Caco-2 (cell line): ENCODE results near the gene SH3TC2. TPM values are rescaled to one million over a fixed set of nuclear protein-coding genes. Genes with fewer than 3 reads are reported as not detected.

Source experiments
- BruUV-seq: library from RNA; stranded (reverse); fragments of 400-500 nt; replicated peaks from 2 replicates; lab custom pipeline; 2021; lab: Mats Ljungman, UMichigan
- CTCF ChIA-PET: fragments of 300-600 bp; sonication (Branson Sonifier 250); formaldehyde crosslinking; loops from one replicate; lab custom pipeline; 2022; ENCODE audit warnings: antibody characterized with exemption; lab: Charles Lee
- POLR2A ChIA-PET: fragments of 300-600 bp; sonication (Branson Sonifier 250); formaldehyde crosslinking; loops from one replicate; lab custom pipeline; 2022; ENCODE audit warnings: antibody characterized with exemption; lab: Charles Lee
- DNase-seq, 2 experiments: peaks; one replicate each; pipeline versions ENCODE4 v3.0.0 to v3.0.0-alpha.2; 2020 to 2022
- H3K27me3 ChIP-seq: replicated peaks from 2 replicates; pipeline ENCODE4 v1.6.0; 2011; ENCODE audit warnings: low read length; ENCODE audit not compliant: control insufficient read depth, insufficient read depth
- H3K36me3 ChIP-seq: 2 replicates; pipeline ENCODE4 v1.5.1; 2011; ENCODE audit warnings: low read length; ENCODE audit not compliant: control insufficient read depth, insufficient read depth
- H3K4me1 ChIP-seq: fragments of 250-450 bp; sonication (Bioruptor Pico); 2 replicates; pipeline ENCODE4 v1.5.1; 2020; ENCODE audit warnings: mild to moderate bottlenecking
- H3K4me3 ChIP-seq: 2 replicates; pipeline ENCODE4 v1.5.1; 2011; ENCODE audit warnings: low read depth, mild to moderate bottlenecking, control low read depth, low read length
- H3K9me3 ChIP-seq: fragments of 250-450 bp; sonication (Bioruptor Pico); 2 replicates; pipeline ENCODE4 v1.5.1; 2020; ENCODE audit warnings: mild to moderate bottlenecking, moderate library complexity
- H3K27ac Mint-ChIP-seq: one replicate; pipeline ENCODE4 v1.8.0; 2022; ENCODE audit warnings: mixed read lengths; ENCODE audit not compliant: unreplicated experiment
- H3K27me3 Mint-ChIP-seq: one replicate; pipeline ENCODE4 v1.8.0; 2022; ENCODE audit warnings: mixed read lengths; ENCODE audit not compliant: insufficient read depth, unreplicated experiment
- H3K36me3 Mint-ChIP-seq: one replicate; pipeline ENCODE4 v1.8.0; 2022; ENCODE audit warnings: mild to moderate bottlenecking, mixed read lengths; ENCODE audit not compliant: insufficient read depth, unreplicated experiment
- H3K4me1 Mint-ChIP-seq: one replicate; pipeline ENCODE4 v1.8.0; 2022; ENCODE audit warnings: low read depth, mixed read lengths; ENCODE audit not compliant: unreplicated experiment
- H3K4me3 Mint-ChIP-seq: one replicate; pipeline ENCODE4 v1.8.0; 2022; ENCODE audit warnings: mild to moderate bottlenecking, moderate library complexity, mixed read lengths; ENCODE audit not compliant: unreplicated experiment
- H3K9me3 Mint-ChIP-seq: one replicate; pipeline ENCODE4 v1.8.0; 2022; ENCODE audit warnings: mixed read lengths; ENCODE audit not compliant: unreplicated experiment
- intact Hi-C: fragments of 100-400 bp; cut with micrococcal nuclease; formaldehyde crosslinking; loops from one replicate; pipeline ENCODE4 v1.10.0; 2022; ENCODE audit not compliant: unreplicated experiment
- total RNA-seq: library from RNA; stranded (reverse); gene quantifications from 2 replicates; pipeline ENCODE4 v1.2.3, GENCODE V29; 2022
- TF ChIP-seq, protein P1 (sequence below), 2 experiments: fragments of 200-600 bp in 1 of 2; IDR thresholded peaks; 1 replicate in 1 of 2; 2 replicates in 1 of 2; pipeline versions ENCODE4 v1.5.1 to v1.8.0; 2011 to 2022; ENCODE audit warnings: antibody characterized with exemption in 1 of 2, control low read depth in 1 of 2, inconsistent platforms in 1 of 2, low read depth in 1 of 2, low read length in 1 of 2, mild to moderate bottlenecking in 1 of 2, moderate library complexity in 1 of 2; ENCODE audit not compliant: insufficient read depth in 1 of 2, severe bottlenecking in 1 of 2, unreplicated experiment in 1 of 2

Gene SH3TC2
- total RNA-seq, 1 experiment from 2014 or later: 5.8 TPM

DNA sequence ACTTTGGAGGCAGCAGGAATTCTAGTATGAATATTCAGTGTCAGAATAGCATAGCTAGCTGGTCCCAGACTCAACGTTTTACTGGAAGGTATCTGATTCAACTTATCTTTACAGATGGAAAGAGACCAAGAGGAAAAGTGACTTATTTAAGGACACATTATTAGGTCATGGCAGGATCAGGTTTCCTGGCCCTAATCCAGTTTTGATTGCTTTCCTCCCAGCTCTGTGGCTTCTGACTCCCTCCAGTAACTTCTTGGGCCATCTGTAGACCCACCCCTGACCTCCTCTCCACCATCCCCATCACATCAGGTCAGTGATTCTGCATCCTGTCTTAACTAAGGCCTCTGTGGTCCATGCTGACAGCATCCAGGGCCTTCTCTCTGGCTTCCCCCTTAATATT lies 38.4 kb downstream of the SH3TC2 start:
- BruUV-seq: no TSS peak
- Mint-ChIP-seq H3K4me1 (no peaks in the 10 kb centered on the region), H3K36me3 (no peaks in the 10 kb centered on the region), H3K27ac (no peak overlapping the region), H3K4me3 (no peak overlapping the region), H3K9me3 (no peaks in the 10 kb centered on the region), H3K27me3 (peaks cover 3% of the 10 kb centered on the region)
- ChIA-PET CTCF (interaction anchor here (0.5 to 1.7 kb wide), 2 partner anchors 283 to 1141 kb away, joined by 3 to 4 read pairs; no protein-coding TSS in a partner anchor), POLR2A (no interaction called here)
- Histone ChIP-seq H3K4me3 (no peak overlapping the region), H3K27me3 (no peaks in the 10 kb centered on the region), H3K36me3 (no peaks in the 10 kb centered on the region), H3K4me1 (no peaks in the 10 kb centered on the region), H3K9me3 (no peaks in the 10 kb centered on the region)
- TF ChIP-seq, protein P1, sequence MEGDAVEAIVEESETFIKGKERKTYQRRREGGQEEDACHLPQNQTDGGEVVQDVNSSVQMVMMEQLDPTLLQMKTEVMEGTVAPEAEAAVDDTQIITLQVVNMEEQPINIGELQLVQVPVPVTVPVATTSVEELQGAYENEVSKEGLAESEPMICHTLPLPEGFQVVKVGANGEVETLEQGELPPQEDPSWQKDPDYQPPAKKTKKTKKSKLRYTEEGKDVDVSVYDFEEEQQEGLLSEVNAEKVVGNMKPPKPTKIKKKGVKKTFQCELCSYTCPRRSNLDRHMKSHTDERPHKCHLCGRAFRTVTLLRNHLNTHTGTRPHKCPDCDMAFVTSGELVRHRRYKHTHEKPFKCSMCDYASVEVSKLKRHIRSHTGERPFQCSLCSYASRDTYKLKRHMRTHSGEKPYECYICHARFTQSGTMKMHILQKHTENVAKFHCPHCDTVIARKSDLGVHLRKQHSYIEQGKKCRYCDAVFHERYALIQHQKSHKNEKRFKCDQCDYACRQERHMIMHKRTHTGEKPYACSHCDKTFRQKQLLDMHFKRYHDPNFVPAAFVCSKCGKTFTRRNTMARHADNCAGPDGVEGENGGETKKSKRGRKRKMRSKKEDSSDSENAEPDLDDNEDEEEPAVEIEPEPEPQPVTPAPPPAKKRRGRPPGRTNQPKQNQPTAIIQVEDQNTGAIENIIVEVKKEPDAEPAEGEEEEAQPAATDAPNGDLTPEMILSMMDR (IDR thresholded peaks at IDR 0.05; ENCODE audit: insufficient read depth in 1 of 2, low read depth in 1 of 2, low read length in 1 of 2, severe bottlenecking in 1 of 2, unreplicated experiment in 1 of 2): no peak
- intact Hi-C loops: no loop called here
- no peak for DNase-seq

DNA sequence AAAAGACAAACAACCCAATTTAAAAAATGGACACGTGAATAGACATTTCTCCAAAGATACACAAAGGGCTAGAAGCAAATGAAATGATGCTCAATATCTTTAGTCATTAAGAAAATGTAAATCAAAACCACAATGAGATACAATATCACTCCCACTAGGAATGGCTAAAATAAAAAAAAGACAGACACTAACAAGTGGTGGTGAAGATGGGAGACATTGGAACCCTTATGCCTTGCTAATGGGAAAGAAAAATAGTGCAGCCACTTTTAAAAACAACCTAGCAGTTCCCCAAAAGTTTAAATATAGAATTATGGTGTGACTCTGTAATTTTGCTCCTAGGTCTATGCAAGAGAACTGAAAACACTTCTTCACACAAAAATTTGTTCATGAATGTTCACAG lies 40.7 kb downstream of the SH3TC2 start:
- Histone ChIP-seq H3K4me3 (no peak overlapping the region), H3K27me3 (no peaks in the 10 kb centered on the region), H3K36me3 (no peaks in the 10 kb centered on the region), H3K4me1 (no peaks in the 10 kb centered on the region), H3K9me3 (no peaks in the 10 kb centered on the region)
- BruUV-seq: no TSS peak
- peaks cover 3% of the 10 kb centered on the region for H3K27me3 Mint-ChIP-seq
- ChIA-PET CTCF (no interaction called here), POLR2A (no interaction called here)
- intact Hi-C loops: no loop called here
- no peaks in the 10 kb centered on the region for H3K9me3 Mint-ChIP-seq
- TF ChIP-seq, protein P1 (IDR thresholded peaks at IDR 0.05; ENCODE audit: insufficient read depth in 1 of 2, low read depth in 1 of 2, low read length in 1 of 2, severe bottlenecking in 1 of 2, unreplicated experiment in 1 of 2): no peak
- no peak overlapping the region for H3K4me3 Mint-ChIP-seq
- H3K4me1 Mint-ChIP-seq: no peaks in the 10 kb centered on the region
- DNase-seq: no peak
- H3K36me3 Mint-ChIP-seq: no peaks in the 10 kb centered on the region
- H3K27ac Mint-ChIP-seq: no peak overlapping the region

DNA sequence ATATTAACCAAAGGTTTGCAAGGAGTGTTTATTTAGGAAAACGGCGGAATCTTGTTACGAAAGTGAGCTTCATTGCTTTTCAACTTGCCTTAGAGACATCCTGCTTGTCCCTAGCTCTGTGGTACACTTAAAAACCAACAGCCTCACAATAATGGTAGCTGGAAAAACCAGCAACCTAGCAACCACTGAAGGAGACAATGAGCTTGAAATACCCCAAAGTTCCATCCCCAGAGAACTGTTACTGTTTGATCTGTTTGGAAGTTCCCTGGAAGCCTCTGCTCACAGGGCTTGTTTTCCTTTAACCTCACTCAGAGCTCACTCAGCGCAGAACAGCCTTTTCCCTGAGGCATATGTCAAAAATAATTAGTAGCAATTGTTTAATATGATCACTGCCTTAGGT lies 43.2 kb downstream of the SH3TC2 start:
- Mint-ChIP-seq H3K27ac (no peak overlapping the region), H3K36me3 (no peaks in the 10 kb centered on the region), H3K9me3 (no peaks in the 10 kb centered on the region), H3K4me3 (no peak overlapping the region), H3K27me3 (peaks cover 3% of the 10 kb centered on the region), H3K4me1 (no peaks in the 10 kb centered on the region)
- no peaks in the 10 kb centered on the region for H3K27me3 ChIP-seq
- TF ChIP-seq, protein P1 (IDR thresholded peaks at IDR 0.05; ENCODE audit: insufficient read depth in 1 of 2, low read depth in 1 of 2, low read length in 1 of 2, severe bottlenecking in 1 of 2, unreplicated experiment in 1 of 2): no peak
- no TSS peak for BruUV-seq
- H3K9me3 ChIP-seq: no peaks in the 10 kb centered on the region
- no peak overlapping the region for H3K4me3 ChIP-seq
- H3K4me1 ChIP-seq: no peaks in the 10 kb centered on the region
- ChIA-PET POLR2A (no interaction called here), CTCF (interaction anchor here (1.0 kb wide), 1 partner anchor 16 kb away, joined by 3 read pairs; no protein-coding TSS in a partner anchor)
- intact Hi-C loops: no loop called here
- H3K36me3 ChIP-seq: no peaks in the 10 kb centered on the region
- no peak for DNase-seq
